Transverse colon (tissue), 4 donors: ENCODE data around the gene RAP1GAP2. TPM values are rescaled to one million over a fixed set of nuclear protein-coding genes. Genes with fewer than 3 reads are reported as not detected.

ENCODE experiments used
- DNase-seq: peaks from one replicate; pipeline ENCODE4 v3.0.0-alpha.2; 2019
- H3K27ac ChIP-seq, 4 donors: fragments of 200-600 bp; sonication (generic); 2 replicates each; pipeline ENCODE4 v1.5.1; 2016 to 2018; ENCODE audit warnings: inconsistent platforms in 4 of 4
- H3K27me3 ChIP-seq: fragments of 200-600 bp; sonication (generic); 2 replicates; pipeline ENCODE4 v1.5.1; 2017; ENCODE audit warnings: inconsistent platforms
- H3K36me3 ChIP-seq, 4 donors: fragments of 200-600 bp; sonication (generic); 2 replicates each; pipeline ENCODE4 v1.5.1; 2017 to 2019; ENCODE audit warnings: inconsistent platforms in 4 of 4
- H3K4me1 ChIP-seq, 4 donors: fragments of 200-600 bp; sonication (generic); 2 replicates each; pipeline ENCODE4 v1.5.1; 2017 to 2020; ENCODE audit warnings: inconsistent platforms in 4 of 4
- H3K4me3 ChIP-seq, 4 donors: fragments of 200-600 bp; sonication (generic); 1 replicate in 1 of 4; 2 replicates in 3 of 4; pipeline versions ENCODE4 v1.5.1 to v1.6.1; 2017 to 2019; ENCODE audit warnings: inconsistent platforms in 4 of 4
- H3K9me3 ChIP-seq, 2 donors: fragments of 200-600 bp; sonication (generic); 2 replicates each; pipeline ENCODE4 v1.5.1; 2017 to 2019; ENCODE audit warnings: inconsistent platforms in 2 of 2
- CTCF ChIP-seq, 5 experiments: fragments of 200-600 bp in 3 of 5; fragments of 450-650 bp in 2 of 5; sonication (generic) in 3 of 5; IDR thresholded peaks; 1 replicate in 2 of 5; 2 replicates in 3 of 5; pipeline ENCODE4 v1.5.1; 2016 to 2017; ENCODE audit warnings: antibody characterized with exemption in 5 of 5, inconsistent platforms in 3 of 5, mild to moderate bottlenecking in 2 of 5, moderate library complexity in 1 of 5
- EP300 ChIP-seq: sonication (generic); formaldehyde crosslinking; IDR thresholded peaks from one replicate; pipeline ENCODE4 v1.6.1; 2017; ENCODE audit warnings: antibody characterized with exemption, low read depth
- POLR2A ChIP-seq: fragments of 450-650 bp; IDR thresholded peaks from one replicate; pipeline ENCODE4 v1.6.1; 2016; ENCODE audit warnings: antibody characterized with exemption, mild to moderate bottlenecking, moderate library complexity
- POLR2AphosphoS5 ChIP-seq, 3 donors: sonication (generic); formaldehyde crosslinking; IDR thresholded peaks; one replicate each; pipeline ENCODE4 v1.6.1; 2016; ENCODE audit warnings: antibody characterized with exemption in 3 of 3
- WGBS, 2 donors: methylation state at CpG; one replicate each; pipeline ENCODE4 v1.1.5; 2018; ENCODE audit warnings: low coverage in 1 of 2; 5-methylcytosine and 5-hydroxymethylcytosine counted together
- in situ Hi-C, 4 donors: fragments of 200-750 bp; cut with MboI; loops; one replicate each; pipeline versions ENCODE4 v1.15.0 to v1.15.1; 2017; ENCODE audit warnings: low sequenced_read_pairs in 3 of 4, low pct_ligation_motif_present in 1 of 4, low pct_unique_long_range_greater_than_20kb in 1 of 4
- intact Hi-C: fragments of 100-400 bp; cut with DNase I; formaldehyde crosslinking; loops from one replicate; pipeline ENCODE4 v1.15.1; 2023; ENCODE audit warnings: low total_unique reads
- total RNA-seq, 4 donors: library from RNA; depleted of rRNA; stranded (reverse); fragments of >200 nt; gene quantifications; one replicate each; pipeline ENCODE4 v1.1.0, GENCODE V29; 2016

Gene RAP1GAP2
- total RNA-seq, 4 donors from 2014 or later, result 23.0 to 39.6 (median 33.9) TPM

- no peaks in the 10 kb centered on the region for H3K9me3 ChIP-seq
- peaks cover 71% of the 10 kb centered on the region for H3K27me3 ChIP-seq
- peaks cover 0 to 20% (median 13%) of the 10 kb centered on the region in 4 donors for H3K4me1 ChIP-seq
- no peaks in the 10 kb centered on the region for H3K36me3 ChIP-seq
- TF ChIP-seq POLR2AphosphoS5 (IDR thresholded peaks at IDR 0.05) (no peak), CTCF (IDR thresholded peaks at IDR 0.05) (no peak), EP300 (no peak), POLR2A (no peak)
- no peak overlapping the region for H3K27ac ChIP-seq
- 90% methylated on average over 2 of the region's 2 CpGs; no CpG with 5 or more reads in 1 of the 2 donors for WGBS, 2 donors
- H3K4me3 ChIP-seq, result no peak overlapping the region
- intact Hi-C loops (no loop called here), in situ Hi-C loops (no loop called here)
- DNase-seq, result no peak
Observed at GRCh38 chr17:2751491-2751890, 44.7 kb upstream of the RAP1GAP2 start.

GRCh38 chr17:2755891-2756724 is 40.1 kb upstream of the RAP1GAP2 start:
- H3K9me3 ChIP-seq, result no peaks in the 10 kb centered on the region
- no peaks in the 10 kb centered on the region for H3K36me3 ChIP-seq
- peak overlapping the region in 3 of 4 donors; percentile 69 to 72 (median 71) for H3K27ac ChIP-seq
- 10% methylated on average over 40 of the region's 46 CpGs; no CpG with 5 or more reads in 1 of the 2 donors for WGBS, 2 donors
- H3K27me3 ChIP-seq, result peaks cover 64% of the 10 kb centered on the region
- peak overlapping the region in 3 of 4 donors; percentile 45 to 61 (median 56) for H3K4me3 ChIP-seq
- TF ChIP-seq POLR2A, result no peak
- no peak for TF ChIP-seq CTCF (IDR thresholded peaks at IDR 0.05)
- peaks cover 0 to 10% (median 6%) of the 10 kb centered on the region in 4 donors for H3K4me1 ChIP-seq
- intact Hi-C loops, result no loop called here
- DNase-seq, result no peak
- in situ Hi-C loops, result no loop called here

- in situ Hi-C loops (no loop called here), intact Hi-C loops (no loop called here)
- 60 to 80% methylated on average over 1 to 4 of the region's 4 CpGs for WGBS, 2 donors
- Histone ChIP-seq H3K27me3 (peaks cover 48% of the 10 kb centered on the region), H3K4me1 (peaks cover 0 to 10% (median 6%) of the 10 kb centered on the region in 4 donors), H3K27ac (no peak overlapping the region), H3K36me3 (no peaks in the 10 kb centered on the region), H3K4me3 (no peak overlapping the region), H3K9me3 (no peaks in the 10 kb centered on the region)
- TF ChIP-seq POLR2A, result no peak
- TF ChIP-seq CTCF (IDR thresholded peaks at IDR 0.05), result no peak
- no peak for TF ChIP-seq POLR2AphosphoS5 (IDR thresholded peaks at IDR 0.05)
- DNase-seq, result no peak
Observed at GRCh38 chr17:2758870-2759269, 37.4 kb upstream of the RAP1GAP2 start.

GRCh38 chr17:2770129-2770528 is 26.1 kb upstream of the RAP1GAP2 start:
- Histone ChIP-seq H3K36me3 (no peaks in the 10 kb centered on the region), H3K27me3 (peaks cover 28% of the 10 kb centered on the region), H3K9me3 (no peaks in the 10 kb centered on the region), H3K27ac (no peak overlapping the region), H3K4me3 (no peak overlapping the region), H3K4me1 (peaks cover 0 to 14% (median 7%) of the 10 kb centered on the region in 4 donors)
- intact Hi-C loops (no loop called here), in situ Hi-C loops (no loop called here)
- no peak for DNase-seq
- no peak for TF ChIP-seq POLR2A
- TF ChIP-seq POLR2AphosphoS5 (IDR thresholded peaks at IDR 0.05), result no peak
- no peak for TF ChIP-seq CTCF (IDR thresholded peaks at IDR 0.05)
- TF ChIP-seq EP300, result no peak
- 74% methylated on average over 12 of the region's 12 CpGs; no CpG with 5 or more reads in 1 of the 2 donors for WGBS, 2 donors
